SKM-1 treated with dmso at 0.1 percent for 144 hours (cell line): Measurements from ENCODE around the gene IGSF9.

ENCODE experiments used
- DNase-seq: peaks from one replicate; lab custom pipeline; 2025; ENCODE audit not compliant: unreplicated experiment; lab: John Stamatoyannopoulos, UW

The IGSF9 gene

DNA sequence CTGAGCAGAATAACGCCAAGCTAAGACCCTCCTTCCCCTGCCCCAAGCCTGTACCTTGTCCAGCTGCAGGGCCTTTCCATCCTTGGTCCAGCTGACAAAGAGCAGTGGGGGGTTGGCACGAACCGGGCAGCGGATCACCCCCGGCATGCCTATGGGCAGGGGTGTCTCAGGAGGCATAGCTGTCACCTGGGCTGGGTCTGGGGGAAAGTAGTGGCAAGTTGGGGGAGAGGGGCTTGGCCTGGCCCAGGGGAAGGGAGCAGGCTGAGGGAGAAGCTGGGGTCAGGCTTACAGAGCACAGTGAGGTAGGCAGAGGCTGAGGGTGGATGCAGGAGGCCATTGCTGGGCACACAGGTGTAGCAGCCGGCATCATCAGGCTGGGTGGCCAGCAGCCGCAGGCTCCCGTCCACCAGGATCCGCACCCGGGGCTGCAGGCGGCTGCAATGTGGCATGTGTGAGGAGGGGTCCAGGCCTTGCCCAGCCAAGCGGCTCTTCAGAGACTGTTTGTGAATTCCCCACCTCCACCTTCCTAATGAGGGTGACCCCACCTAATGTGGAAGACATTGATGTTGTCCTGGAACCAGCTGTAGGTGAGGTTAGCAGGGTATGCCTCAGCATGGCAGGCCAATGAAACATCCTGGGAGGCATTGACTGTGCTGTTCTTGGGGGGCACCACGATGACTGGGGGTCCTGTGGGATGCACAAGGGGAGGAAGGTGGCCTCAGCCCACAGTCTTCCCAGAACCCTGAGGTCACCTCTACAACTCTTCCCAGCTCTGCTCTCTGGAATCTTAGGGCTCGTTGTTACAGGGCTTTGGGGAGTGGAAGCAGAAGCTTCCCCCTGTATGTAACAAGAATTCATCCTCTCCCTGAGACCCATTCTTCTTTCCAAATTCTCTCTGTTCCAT, 11.0 kb downstream of the IGSF9 start:
- DNase-seq = no peak

DNA sequence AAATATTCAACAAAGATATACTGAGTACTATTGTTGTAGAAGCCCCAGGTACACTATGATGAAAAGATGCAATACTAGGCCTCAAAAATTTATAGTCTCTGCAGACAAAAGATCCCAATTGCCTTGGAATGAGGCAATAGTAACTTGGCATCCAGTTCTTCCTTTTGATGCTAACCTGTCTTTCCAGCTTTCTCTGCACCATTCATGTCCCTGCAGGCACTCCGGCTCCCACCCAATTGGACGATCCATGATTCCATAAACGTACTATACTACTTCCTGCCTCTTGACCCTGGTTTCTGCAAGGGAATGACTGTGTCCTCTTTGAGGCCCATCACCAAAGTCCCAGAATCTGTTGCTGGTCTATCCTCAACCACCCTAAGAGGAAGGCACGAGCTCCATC, 12.1 kb downstream of the IGSF9 start:
- no peak for DNase-seq

DNA sequence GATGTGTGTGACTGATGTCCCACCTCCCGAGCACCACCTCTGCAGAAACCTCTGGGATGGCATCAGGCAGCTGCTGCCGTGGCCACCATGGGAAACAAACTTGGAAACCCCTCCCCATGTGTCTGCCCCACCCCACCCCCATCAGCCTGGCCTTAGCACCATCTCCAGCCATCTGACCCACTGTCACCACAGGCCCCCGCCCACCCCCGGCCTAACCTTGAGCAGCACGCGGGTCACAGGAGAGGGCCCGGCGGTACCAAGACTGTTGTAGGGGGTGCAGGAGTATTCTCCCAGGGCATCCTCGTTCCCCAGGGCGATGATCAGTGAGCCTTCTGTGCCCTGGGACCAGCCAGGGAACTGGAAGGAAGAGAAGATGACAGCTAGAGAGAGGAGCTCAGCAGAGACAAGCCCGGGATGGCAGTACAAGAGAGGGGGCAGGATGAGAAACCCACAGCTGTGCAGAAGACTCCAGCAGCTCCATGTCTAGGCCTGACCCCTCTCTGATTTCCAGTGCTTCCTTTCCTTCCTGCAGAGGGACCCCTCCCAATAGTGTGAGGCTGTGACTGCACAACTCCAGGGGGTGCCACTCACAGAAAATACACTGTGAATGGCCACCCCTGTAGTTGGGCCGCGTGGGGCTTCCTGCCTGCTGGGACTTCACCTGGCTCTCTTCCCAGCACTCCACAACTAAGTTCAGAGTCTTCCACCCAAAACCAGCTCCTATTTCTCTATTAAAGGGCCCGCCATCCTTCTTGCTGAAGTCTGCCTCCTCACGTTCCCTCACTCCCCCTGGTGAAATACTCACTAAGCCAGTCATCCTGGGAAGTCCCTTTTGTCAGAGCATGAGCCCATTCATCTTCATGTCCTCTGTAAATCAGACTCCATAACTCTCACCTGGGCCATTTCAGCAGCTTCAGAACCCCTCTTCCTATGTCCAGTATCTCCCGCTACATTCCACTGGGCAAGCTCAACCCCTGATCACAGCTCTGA, 12.8 kb downstream of the IGSF9 start:
- no peak for DNase-seq

DNA sequence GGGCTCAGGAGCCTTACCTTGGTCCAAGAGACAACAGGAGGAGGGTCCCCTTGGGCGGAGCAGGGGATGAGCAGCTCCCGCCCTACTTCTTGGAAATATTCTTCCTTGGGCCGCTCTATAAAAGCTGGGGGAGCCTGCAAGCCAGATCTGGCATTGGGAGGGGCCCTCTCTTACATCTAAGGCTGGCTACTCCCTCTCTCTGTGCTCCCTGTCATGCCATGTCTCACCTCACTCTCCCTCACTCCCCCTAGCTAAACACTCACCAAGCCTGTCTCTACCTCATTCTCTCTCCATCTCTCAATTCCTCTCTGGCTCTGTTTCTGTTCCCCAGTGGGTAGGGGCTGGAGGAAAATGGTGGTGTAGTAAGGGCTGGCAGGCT, 13.6 kb downstream of the IGSF9 start:
- no peak for DNase-seq

DNA sequence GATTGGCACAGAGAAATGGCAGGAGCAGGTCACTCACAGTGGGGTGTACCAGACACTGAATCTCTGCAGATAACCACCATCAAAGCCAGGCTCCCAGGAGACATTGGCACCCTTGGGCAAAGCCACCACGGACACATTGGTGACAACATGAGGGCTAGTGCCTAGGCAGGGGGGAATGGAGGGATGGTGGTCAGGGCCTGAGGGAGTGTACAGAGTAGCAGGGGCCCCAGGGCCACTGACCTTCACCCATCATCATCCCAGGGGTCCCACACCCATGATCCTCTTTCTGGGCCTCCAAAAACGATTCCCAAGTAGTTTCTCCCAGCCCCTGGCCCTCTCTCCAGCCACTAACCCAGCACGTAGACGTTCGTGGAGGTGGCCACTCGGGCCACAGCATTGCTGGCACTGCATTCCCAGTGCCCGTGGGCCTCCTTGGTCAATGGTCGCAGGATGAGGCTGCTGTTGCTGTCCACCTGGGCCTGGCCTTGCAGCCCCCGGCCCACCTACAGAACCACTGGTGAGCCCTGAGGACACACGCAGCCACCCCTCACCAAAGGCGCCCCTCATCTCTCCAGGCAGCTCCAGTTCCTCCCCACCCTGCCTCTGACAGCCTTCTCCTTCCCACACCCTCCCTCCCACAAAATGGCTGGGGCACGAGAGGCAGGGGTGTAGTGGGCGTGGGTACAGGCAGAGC, 14.2 kb downstream of the IGSF9 start:
- no peak for DNase-seq

DNA sequence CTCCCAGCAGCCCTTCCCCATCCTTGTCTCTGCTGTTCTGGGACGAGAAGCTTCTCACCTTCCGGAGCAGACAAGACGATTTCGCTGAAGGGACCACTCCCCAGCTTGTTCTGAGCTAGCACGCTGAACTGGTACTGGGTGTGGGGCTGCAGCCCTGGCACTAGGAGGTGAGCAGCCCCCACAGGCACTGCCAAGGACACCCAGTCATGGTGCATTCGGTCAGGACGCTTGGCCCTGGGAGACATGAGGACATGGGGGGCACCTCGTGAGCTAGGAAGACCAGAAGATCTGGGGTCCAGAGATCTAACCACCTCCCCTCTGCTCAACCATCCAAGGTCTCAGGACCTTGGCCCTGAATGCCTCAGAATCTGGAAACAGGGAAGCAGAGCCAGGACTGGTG, 14.8 kb downstream of the IGSF9 start:
- DNase-seq = no peak

DNA sequence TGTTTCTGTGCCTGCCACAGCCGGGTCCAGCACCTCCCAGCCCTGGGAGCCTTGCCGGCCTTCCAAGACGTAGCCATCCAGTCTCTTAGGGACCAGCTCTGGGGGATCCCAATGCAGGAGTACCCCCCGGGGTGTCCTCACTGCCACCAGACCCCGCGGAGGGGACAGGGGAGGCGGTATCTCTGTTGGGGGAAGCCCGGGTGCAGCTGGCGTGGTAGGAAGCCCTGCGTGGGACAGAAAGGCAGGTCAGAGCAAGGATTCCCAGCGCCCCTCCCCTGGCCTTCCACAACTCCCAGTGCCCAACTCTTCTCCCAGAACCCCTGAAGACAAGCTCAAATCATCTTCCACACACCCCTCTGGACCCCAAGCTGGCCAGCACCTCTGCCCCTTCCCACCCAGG, 15.2 kb downstream of the IGSF9 start:
- DNase-seq = no peak

DNA sequence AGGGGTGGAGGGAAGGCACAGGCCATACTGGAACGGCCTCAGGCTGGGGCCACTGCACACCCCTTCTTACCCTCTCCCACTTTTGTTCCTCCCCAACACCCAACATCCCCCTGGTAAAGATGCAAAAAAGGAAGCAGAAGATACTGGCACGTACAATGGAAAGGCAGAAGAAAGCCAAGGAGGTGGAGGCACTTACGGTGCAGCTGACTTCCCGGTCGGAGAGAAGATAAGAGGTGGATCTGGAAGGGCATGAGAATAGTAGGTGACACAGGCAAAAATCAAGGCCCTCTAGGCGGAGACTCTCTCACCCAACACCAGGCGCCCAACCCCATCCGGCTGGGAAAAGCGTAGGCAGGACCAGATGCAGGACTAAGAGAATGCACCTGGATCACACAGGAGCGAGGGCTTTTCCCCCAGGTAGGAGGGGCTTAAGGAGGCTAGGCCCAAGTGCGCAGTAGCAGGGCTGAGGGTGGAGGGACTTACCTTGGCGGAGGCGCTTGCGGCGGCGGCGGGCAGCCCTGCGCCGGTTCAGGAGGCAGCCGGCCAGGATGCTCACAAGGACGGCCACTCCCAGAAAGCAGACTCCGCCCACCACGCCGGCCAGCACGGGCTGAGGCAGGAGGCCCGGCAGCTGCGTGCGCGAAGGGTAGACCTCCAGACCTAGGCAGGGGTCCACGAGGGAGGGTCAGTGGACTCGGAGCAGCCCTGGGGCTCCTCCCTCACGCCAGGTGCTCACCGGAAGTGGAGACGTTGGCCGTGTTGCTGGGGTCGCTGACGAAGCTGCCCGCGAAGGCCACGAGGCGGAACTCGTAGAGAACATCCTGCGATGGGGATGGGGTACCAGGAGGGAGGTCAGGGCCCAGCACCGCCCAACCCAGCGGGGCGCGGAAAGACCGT, 16.0 kb downstream of the IGSF9 start:
- DNase-seq = no peak

DNA sequence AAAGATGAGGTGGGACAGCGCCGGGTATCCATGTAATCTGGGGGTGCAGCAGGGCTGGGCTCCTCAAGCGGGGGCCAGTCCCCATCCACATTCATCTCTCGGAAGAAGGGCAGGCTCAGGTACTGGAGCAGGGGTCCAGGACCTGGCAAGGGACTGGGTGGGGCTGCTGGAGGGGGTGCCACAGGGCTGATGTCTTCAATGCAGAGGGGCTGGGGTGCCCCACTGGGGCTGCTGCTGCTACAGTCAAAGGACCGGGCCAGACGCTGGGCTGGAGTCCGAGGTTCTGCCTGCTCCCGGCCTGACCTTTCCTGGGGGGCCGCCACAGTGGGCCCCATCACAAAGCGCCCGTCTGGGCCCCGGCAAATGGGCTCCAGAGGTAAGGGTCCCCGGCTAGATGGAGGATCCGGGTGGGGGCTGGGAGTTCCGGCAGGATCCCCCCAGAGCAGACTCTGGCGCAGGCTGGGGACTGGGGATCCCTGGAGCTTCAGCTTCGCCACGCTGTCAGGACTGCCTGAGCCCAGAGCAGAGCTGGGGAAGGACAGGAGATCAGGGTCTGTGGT, 16.8 kb downstream of the IGSF9 start:
- no peak for DNase-seq

DNA sequence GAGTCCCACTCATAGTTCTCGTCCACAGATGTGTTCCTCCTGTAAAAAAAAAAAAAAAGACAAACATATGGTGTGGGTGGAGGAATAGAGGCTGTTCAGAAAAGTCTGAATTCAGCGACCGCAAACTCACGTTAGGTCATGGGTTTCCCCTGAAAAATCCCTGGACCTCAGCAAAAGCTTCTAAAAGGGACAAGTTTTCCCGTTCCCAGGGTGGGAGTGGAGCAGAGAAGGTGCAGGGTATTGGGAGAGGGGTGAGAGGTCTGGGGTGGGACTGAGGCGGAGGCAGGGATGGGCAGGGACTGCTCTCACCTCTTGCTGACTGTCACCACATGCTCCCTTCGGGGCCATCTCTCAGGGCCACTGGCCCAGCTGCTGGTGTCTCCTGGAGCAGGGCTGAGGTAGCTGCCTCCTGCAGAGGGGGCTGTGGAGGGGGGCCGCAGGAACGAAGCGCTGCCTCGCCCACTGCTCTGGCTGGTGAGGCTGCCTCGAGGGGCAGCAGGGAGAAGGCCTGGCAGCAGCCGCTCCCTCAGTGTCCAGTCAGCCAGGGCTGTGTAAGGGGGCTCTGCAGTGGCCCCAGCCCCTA, 17.5 kb downstream of the IGSF9 start:
- DNase-seq = no peak

DNA sequence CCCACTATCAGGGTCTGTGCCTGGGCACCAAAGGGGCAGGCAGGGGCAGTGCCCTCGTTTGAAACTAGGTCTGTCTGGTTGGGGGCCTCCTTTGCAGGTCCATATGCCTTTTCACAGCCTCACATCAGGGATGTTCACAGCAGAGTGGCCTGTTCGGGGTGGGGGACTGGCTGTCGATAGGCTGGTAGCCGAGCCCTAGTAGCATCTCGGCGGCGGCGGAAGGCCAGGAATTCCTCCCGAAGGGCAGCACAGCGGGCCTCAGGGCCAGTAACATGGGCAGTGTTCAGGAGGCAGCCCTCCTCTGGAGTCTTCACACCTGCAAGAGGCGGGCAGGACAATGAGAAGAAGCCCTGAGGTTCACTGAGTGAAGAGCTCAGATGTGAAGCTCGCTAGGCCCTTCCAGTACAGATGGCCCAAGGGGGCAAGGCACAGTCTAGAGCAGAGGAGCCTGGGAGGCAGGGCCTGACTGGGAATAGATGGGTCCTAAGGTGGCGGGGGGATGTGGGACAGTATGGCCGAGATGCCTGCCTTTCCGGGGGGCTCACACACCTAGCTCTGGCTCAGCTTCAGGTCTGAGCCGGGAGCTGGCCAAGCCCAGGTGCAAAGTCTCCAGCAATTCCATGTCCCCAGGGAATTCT, 18.1 kb downstream of the IGSF9 start:
- DNase-seq = no peak

DNA sequence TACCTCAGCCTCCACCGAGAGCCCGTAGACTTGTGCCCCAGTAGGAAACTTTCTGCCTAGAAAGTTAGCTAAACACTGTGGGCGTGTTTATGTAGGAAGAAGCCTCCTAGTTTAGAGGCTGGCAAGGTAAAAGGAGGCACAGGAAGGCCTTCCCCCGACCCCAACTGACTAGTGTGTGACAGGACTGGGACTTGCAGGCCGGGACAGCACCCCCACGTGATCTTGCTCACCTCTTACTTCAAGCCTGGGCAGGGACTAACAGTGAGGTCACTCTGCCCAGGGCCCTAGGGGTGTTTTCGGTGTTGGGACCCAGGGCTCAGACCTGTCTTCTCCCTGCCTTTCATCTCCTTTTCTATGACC, 19.7 kb downstream of the IGSF9 start:
- peak; percentile 81 for DNase-seq

DNA sequence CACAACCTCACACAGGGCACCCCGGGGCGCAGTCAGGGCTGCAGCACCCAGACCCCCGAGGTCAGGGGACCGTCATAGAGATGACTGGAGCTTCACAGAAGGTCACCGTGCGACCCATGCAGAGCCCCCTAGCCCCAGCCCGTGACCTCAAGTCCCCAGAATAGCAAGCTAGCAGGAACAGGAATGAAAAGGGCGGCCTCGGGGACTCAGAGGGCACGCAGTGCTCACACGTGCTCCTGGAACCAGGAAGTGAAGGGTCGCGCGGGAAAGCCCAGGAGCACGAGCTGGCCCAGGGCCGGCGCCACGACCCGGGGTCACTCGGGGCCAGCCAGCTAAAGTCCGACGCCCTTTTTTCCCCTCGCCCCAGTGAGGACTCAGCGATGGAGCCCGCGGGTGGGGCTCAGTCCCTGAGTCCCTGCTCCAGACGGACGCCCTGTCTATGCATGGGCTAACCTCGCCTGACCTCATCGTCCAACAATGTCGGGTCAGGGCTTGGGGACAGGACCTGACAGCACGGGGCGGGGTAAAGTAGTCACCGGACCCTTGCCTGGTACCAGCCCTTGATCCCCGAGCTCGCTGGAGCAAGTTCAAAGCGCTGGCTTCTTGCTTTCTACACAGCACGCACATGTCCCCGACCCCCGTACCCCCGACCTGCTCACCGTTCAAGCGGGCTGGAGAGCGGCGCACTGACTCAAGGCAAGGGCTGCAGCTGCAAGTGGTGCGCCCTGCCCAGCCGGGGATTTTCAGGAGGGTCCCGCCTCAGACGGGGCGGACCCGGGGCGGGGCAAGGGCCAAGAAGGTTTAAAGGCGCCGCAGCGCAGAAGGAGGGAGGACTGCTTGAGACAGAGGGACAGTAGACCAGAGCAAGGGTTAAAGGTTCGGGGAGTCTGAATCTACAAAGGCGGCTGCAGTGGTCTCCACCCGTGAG, 20.4 kb downstream of the IGSF9 start, which contains the start of gene TAGLN2:
Gene TAGLN2 (minus strand): TSS at position 717 of the 928 bp plus-strand sequence. CDS start 4,998 bp downstream, outside the sequence.
- peak; percentile 98 for DNase-seq

DNA sequence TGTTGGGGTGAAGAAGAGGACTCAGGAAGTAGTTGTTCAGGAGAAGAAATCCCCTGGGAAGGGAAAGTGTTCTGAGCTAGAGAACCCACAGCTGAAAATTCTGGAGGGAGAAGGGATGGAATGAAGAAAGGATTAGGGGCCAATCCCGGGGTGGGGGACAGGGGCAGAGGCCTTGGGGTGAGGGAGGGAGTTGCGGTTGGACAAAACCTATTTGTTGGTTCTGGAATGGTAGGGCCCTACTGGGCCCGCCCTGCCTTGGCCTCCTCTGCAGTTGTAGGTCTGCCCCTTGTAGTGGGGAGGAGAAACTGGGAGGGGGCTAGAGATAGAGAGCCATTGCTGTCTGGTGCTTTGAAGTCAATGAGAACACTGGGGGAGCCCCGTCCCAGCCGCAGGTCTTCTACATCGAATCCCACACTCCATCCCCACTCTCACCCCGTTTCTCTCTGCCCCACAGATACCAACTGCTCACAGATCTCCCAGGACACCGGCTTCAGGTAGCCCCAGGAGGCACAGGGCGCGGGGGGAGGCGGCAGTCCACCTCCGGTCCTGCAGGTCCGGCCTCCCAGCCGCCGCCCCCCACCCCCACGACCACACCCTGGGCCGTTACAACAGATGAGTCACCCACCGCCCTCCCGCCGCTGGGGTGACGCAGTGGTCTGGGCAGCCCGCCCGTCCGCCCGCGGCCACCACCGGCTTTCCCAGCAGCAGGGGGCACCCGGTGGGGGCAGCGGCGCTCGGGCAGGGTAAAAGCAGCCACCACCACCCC, 21.2 kb downstream of the IGSF9 start:
- DNase-seq = peak; percentile 43

DNA sequence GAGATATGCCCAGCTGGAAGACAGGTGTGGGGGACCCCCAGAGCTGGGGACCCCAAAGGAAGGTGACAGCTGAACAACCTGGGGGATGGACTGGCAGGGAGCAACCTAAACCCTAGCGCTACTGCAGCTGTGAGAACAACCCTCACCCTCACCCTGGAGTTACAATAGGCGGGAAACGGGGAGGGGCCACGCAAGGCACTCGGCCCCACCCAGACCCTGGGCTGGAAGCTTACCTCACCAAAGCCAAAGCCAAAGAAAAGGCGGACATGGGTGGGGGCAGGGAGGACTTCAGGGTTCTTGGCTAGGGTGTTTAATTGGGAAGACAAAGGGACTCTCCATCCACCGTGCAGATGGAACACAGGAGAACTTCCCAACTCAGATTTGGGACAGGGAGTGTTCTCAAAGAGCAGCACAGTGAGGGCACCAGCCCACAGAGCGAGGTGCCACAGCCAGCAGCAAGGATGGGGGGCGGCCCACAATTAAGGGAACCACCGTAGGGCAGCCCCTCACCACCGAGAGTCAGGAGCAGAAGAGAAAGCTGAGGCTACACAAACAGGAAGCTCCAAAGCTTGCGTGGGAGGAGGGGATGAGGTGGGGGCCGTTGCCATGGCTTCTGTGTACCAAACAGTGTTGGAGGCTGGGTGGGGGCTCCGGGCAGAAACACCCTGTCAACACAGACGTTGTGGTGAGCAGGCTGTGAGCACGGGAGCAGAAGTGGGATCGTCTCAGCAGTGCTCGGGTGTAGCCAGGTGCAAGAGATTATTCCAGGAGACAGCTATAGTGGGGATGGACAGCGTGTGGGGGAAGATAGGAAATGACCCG, 22.0 kb downstream of the IGSF9 start:
- DNase-seq = peak; percentile 87

DNA sequence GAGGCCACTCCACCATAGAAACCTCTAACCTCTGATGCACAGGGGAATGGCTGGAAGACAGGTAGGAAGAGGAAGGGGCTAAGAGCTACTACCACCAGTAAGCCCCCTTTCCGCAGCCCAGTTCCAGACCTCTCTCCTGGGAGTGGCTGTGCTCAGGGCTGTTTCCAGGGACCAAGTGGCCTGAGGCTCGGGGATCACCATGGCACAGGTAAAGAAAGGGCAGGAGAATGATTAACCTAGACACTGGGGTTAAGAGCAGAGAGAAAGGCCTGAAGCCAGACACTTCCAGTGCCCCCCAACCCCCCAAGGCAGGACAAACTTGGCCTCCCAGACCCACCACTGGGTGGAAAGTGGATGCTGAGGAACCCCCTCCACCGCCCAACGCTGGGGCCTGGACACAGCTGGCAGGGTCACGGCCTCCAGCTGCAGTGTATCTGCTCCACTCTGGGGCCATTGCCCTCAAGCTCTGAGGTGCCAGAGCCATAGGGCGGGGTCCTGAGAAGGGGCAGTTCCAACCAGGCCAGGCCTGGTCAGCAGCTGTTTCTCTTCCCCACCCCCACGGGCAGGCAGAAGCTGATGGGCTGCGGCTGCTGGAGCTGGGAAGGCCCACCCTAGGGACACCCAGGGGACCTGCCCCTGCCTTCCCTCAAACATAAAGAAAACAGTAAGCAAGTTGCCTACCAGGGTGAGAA, 22.8 kb downstream of the IGSF9 start:
- DNase-seq = no peak
